GM12878 (cell line): ENCODE results near the gene MN1. TPM values are rescaled to one million over a fixed set of nuclear protein-coding genes. Genes with fewer than 3 reads are reported as not detected.

Experiments
- ATAC-seq: fragments of 200-7000 bp; cut with Tn5 transposase; 3 replicates; pipeline ENCODE4 v1.9.1; 2020; ENCODE audit warnings: mild to moderate bottlenecking, moderate library complexity
- BruUV-seq: library from RNA; stranded (reverse); fragments of 400-500 nt; replicated peaks from 2 replicates; lab custom pipeline; 2021; lab: Mats Ljungman, UMichigan
- CTCF ChIA-PET: fragments of 300-600 bp; sonication (Branson Sonifier 250); formaldehyde crosslinking; extraction: SDS; loops from one replicate; lab custom pipeline; 2021; ENCODE audit warnings: inconsistent platforms; lab: Yijun Ruan, JAX
- POLR2A ChIA-PET: fragments of 350-600 bp; formaldehyde crosslinking; extraction: SDS; loops from one replicate; lab custom pipeline; 2021; ENCODE audit warnings: inconsistent platforms; lab: Charles Lee
- RAD21 ChIA-PET: fragments of 300-600 bp; sonication (Branson Sonifier 250); formaldehyde crosslinking; loops from one replicate; lab custom pipeline; 2023; ENCODE audit warnings: antibody characterized with exemption; ENCODE audit not compliant: unreplicated experiment; lab: Charles Lee
- SMC1A ChIA-PET: fragments of 300-600 bp; sonication (Branson Sonifier 250); formaldehyde crosslinking; loops from one replicate; lab custom pipeline; 2023; ENCODE audit not compliant: unreplicated experiment, uncharacterized antibody; lab: Charles Lee
- DNase-seq: peaks from one replicate; pipeline ENCODE4 v3.0.0-alpha.2; 2011; ENCODE audit warnings: low read depth, low spot score
- FAIRE-seq: peaks from 3 replicates; lab custom pipeline; 2011; peaks lifted over from hg19 to GRCh38; lab: Jason Lieb, UNC
- H2AFZ ChIP-seq: 2 replicates; pipeline ENCODE4 v1.6.0; 2011; ENCODE audit warnings: low read depth, low read length, control low read depth; ENCODE audit not compliant: control insufficient read depth
- H3K27ac ChIP-seq: 2 replicates; pipeline ENCODE4 v1.5.1; 2011; ENCODE audit warnings: control low read depth; ENCODE audit not compliant: control insufficient read depth, insufficient read depth
- H3K27me3 ChIP-seq, 2 experiments: replicated peaks in 1 of 2; 2 replicates each; pipeline versions ENCODE4 v1.6.0 to v1.6.1; 2011; ENCODE audit warnings: low read length in 1 of 2; ENCODE audit not compliant: control insufficient read depth in 2 of 2, insufficient read depth in 2 of 2
- H3K36me3 ChIP-seq, 2 experiments: 2 replicates each; pipeline ENCODE4 v1.5.1; 2011; ENCODE audit warnings: low read length in 1 of 2; ENCODE audit not compliant: control insufficient read depth in 2 of 2, insufficient read depth in 2 of 2
- H3K4me1 ChIP-seq: 2 replicates; pipeline ENCODE4 v1.6.1; 2011; ENCODE audit warnings: mild to moderate bottlenecking, low read length, moderate library complexity, mixed read lengths; ENCODE audit not compliant: control insufficient read depth, insufficient read depth
- H3K4me2 ChIP-seq: 2 replicates; pipeline ENCODE4 v1.6.0; 2011; ENCODE audit warnings: control low read depth; ENCODE audit not compliant: control insufficient read depth, insufficient read depth
- H3K4me3 ChIP-seq: fragments of 200-600 bp; sonication (generic); 2 replicates; pipeline ENCODE4 v1.5.1; 2016
- H3K79me2 ChIP-seq: 2 replicates; pipeline ENCODE4 v1.6.0; 2011; ENCODE audit warnings: low read length; ENCODE audit not compliant: control insufficient read depth, insufficient read depth
- H3K9ac ChIP-seq: 2 replicates; pipeline ENCODE4 v1.8.0; 2011; ENCODE audit warnings: low read length, control low read depth, mixed read lengths; ENCODE audit not compliant: control insufficient read depth, insufficient read depth
- H3K9me3 ChIP-seq: replicated peaks from 3 replicates; pipeline ENCODE4 v1.5.1; 2011; ENCODE audit warnings: mild to moderate bottlenecking, low read length; ENCODE audit not compliant: control insufficient read depth, insufficient read depth
- H4K20me1 ChIP-seq: 2 replicates; pipeline ENCODE4 v1.6.0; 2011; ENCODE audit not compliant: control insufficient read depth, insufficient read depth
- CBX3 ChIP-seq: fragments of 200-600 bp; sonication (generic); IDR thresholded peaks from 2 replicates; pipeline ENCODE4 v1.6.1; 2016; ENCODE audit warnings: low read depth, borderline replicate concordance
- EP300 ChIP-seq, 2 experiments: fragments of 150-350 bp in 1 of 2; IDR thresholded peaks; 2 replicates each; pipeline ENCODE4 v1.6.1; 2011 to 2012; ENCODE audit warnings: low read depth in 2 of 2, low read length in 2 of 2, borderline replicate concordance in 1 of 2, improper control_type of control experiment in 1 of 2, inconsistent platforms in 1 of 2; ENCODE audit not compliant: control insufficient read depth in 1 of 2
- MAX ChIP-seq: IDR thresholded peaks from 2 replicates; pipeline ENCODE4 v1.6.1; 2012; ENCODE audit warnings: low read depth, low read length, improper control_type of control experiment
- NBN ChIP-seq: fragments of 450-650 bp; IDR thresholded peaks from 2 replicates; pipeline ENCODE4 v1.6.1; 2016
- RFX5 ChIP-seq: IDR thresholded peaks from 2 replicates; pipeline ENCODE4 v1.6.1; 2011; ENCODE audit warnings: low read depth, low read length, improper control_type of control experiment
- RUNX3 ChIP-seq: IDR thresholded peaks from 2 replicates; pipeline ENCODE4 v1.6.1; 2012; ENCODE audit warnings: low read length, inconsistent platforms
- SIN3A ChIP-seq: IDR thresholded peaks from 2 replicates; pipeline ENCODE4 v1.6.1; 2012; ENCODE audit warnings: low read depth, low read length, improper control_type of control experiment
- SP1 ChIP-seq: IDR thresholded peaks from one replicate; pipeline ENCODE4 v1.6.1; 2011; ENCODE audit warnings: low read depth, low read length
- SUPT20H ChIP-seq: IDR thresholded peaks from 2 replicates; pipeline ENCODE4 v1.6.1; 2011; ENCODE audit warnings: low read depth, mild to moderate bottlenecking, low read length, moderate library complexity, borderline replicate concordance; ENCODE audit not compliant: control insufficient read depth
- ZBTB4 ChIP-seq: fragments of 450-650 bp; formaldehyde crosslinking; IDR thresholded peaks from 2 replicates; pipeline ENCODE4 v1.4.0; 2022; ENCODE audit warnings: mild to moderate bottlenecking, moderate library complexity
- ZNF217 ChIP-seq: fragments of 450-650 bp; IDR thresholded peaks from 2 replicates; pipeline ENCODE4 v1.6.1; 2017; ENCODE audit warnings: antibody characterized with exemption, mild to moderate bottlenecking
- ZNF384 ChIP-seq: IDR thresholded peaks from 2 replicates; pipeline ENCODE4 v1.6.1; 2012; ENCODE audit warnings: low read depth, mild to moderate bottlenecking, low read length, improper control_type of control experiment, borderline replicate concordance
- ZNF622 ChIP-seq: fragments of 450-650 bp; IDR thresholded peaks from 2 replicates; pipeline ENCODE4 v1.6.1; 2017; ENCODE audit warnings: mild to moderate bottlenecking, inconsistent platforms
- WGBS: methylation state at CpG from one replicate; pipeline ENCODE4 v1.1.6; 2016; ENCODE audit warnings: low lambda C conversion rate; ENCODE audit not compliant: insufficient replicate concordance, insufficient coverage; ENCODE audit errors: missing lambda C conversion rate; 5-methylcytosine and 5-hydroxymethylcytosine counted together
- in situ Hi-C: fragments of 300-500 bp; cut with MboI; formaldehyde crosslinking; loops from 9 replicates; pipeline ENCODE4 v1.14.3; 2018; ENCODE audit warnings: mixed read lengths
- intact Hi-C: fragments of 100-400 bp; cut with micrococcal nuclease; formaldehyde crosslinking; loops from one replicate; pipeline ENCODE4 v1.14.2; 2022; ENCODE audit not compliant: unreplicated experiment
- polyA plus RNA-seq, 11 experiments: library from polyadenylated mRNA; depleted of rRNA in 4 of 11; unstranded in 6 of 11; stranded (reverse) in 5 of 11; fragments of >200 nt; fragmentation: Nextera tagmentation in 4 of 11; fragmentation: Illumina TruSeq in 1 of 11; extraction: Ambion mirVana in 4 of 11; extraction: Trizol in 1 of 11; gene quantifications; 1 replicate in 1 of 11; 2 replicates in 10 of 11; pipeline versions ENCODE4 v1.2.1 to v1.2.3, GENCODE V29; 2011 to 2016; ENCODE audit warnings: inconsistent platforms in 2 of 11, missing spikeins in 2 of 11, low read depth in 1 of 11
- total RNA-seq, 4 experiments: library from RNA; depleted of rRNA in 3 of 4; stranded (reverse); fragments of >200 nt in 3 of 4; fragmentation: Illumina TruSeq in 1 of 4; extraction: Trizol in 1 of 4; gene quantifications; 2 replicates each; pipeline versions ENCODE4 v1.2.1 to v1.2.3, GENCODE V29; 2013 to 2021
- TF ChIP-seq, protein P1 (sequence below): IDR thresholded peaks from 2 replicates; pipeline ENCODE4 v1.6.1; 2011; ENCODE audit warnings: low read depth, low read length, improper control_type of control experiment, borderline replicate concordance
- TF ChIP-seq, protein P2 (sequence below), 3 experiments: IDR thresholded peaks in 2 of 3; conservative IDR thresholded peaks in 1 of 3; 2 replicates each; pipeline ENCODE4 v1.5.1; 2011; ENCODE audit warnings: low read depth in 3 of 3, low read length in 3 of 3, mild to moderate bottlenecking in 3 of 3, control low read depth in 2 of 3, moderate library complexity in 2 of 3, inconsistent platforms in 1 of 3, mixed read lengths in 1 of 3; ENCODE audit not compliant: control insufficient read depth in 2 of 3, insufficient read depth in 1 of 3; ENCODE audit errors: extremely low read depth in 1 of 3

Gene MN1
- total and polyA plus RNA-seq, 10 of the 15 experiments (the other 5 are each of a cell fraction or from before 2014, with no cell fraction given) = under 0.01 to 0.24 (median 0.03) TPM; not detected in 3

DNA sequence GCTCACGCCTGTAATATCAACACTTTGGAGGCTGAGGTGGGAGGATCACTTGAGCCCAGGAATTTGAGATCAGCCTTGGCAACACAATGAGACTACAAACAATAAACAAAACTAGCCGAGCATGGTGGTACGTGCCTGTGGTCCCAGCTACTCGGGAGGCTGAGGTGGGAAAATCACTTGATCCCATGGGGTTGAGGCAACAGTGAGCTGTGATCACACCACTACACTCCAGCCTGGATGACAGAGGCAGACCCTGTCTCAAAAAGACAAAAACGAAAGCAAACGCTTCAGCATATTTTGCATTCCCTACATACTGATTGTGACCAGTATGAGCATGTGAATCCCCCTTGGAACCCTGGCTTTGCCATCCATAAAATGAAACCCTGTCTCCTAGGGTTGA is 33.9 kb upstream of the MN1 start:
- no peak for DNase-seq
- ChIA-PET CTCF (no interaction called here), RAD21 (no interaction called here), SMC1A (no interaction called here), POLR2A (no interaction called here)
- no peak overlapping the region for H3K4me2 ChIP-seq
- H2AFZ ChIP-seq = no peak overlapping the region
- H3K9ac ChIP-seq = no peak overlapping the region
- intact Hi-C loops = no loop called here
- no peak overlapping the region for H3K4me3 ChIP-seq
- WGBS = 74% methylated on average over 6 of the region's 6 CpGs
- H3K4me1 ChIP-seq = no peaks in the 10 kb centered on the region
- in situ Hi-C loops = no loop called here
- no peaks in the 10 kb centered on the region for H4K20me1 ChIP-seq
- no peaks in the 10 kb centered on the region for H3K27me3 ChIP-seq
- BruUV-seq = no TSS peak
- no peak for FAIRE-seq
- TF ChIP-seq ZNF217 (no peak), NBN (no peak), ZNF622 (no peak), SIN3A (no peak), ZBTB4 (CRISPR knock-in tag) (no peak), RUNX3 (no peak), SUPT20H (no peak), ZNF384 (no peak), MAX (no peak), SP1 (no peak), CBX3 (no peak), EP300 (IDR thresholded peaks at IDR 0.05; ENCODE audit: borderline replicate concordance in 1 of 2, control insufficient read depth in 1 of 2, low read depth in 2 of 2, low read length in 2 of 2) (no peak), RFX5 (no peak)
- TF ChIP-seq, protein P1, sequence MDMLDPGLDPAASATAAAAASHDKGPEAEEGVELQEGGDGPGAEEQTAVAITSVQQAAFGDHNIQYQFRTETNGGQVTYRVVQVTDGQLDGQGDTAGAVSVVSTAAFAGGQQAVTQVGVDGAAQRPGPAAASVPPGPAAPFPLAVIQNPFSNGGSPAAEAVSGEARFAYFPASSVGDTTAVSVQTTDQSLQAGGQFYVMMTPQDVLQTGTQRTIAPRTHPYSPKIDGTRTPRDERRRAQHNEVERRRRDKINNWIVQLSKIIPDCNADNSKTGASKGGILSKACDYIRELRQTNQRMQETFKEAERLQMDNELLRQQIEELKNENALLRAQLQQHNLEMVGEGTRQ = no peak
- TF ChIP-seq, protein P2, sequence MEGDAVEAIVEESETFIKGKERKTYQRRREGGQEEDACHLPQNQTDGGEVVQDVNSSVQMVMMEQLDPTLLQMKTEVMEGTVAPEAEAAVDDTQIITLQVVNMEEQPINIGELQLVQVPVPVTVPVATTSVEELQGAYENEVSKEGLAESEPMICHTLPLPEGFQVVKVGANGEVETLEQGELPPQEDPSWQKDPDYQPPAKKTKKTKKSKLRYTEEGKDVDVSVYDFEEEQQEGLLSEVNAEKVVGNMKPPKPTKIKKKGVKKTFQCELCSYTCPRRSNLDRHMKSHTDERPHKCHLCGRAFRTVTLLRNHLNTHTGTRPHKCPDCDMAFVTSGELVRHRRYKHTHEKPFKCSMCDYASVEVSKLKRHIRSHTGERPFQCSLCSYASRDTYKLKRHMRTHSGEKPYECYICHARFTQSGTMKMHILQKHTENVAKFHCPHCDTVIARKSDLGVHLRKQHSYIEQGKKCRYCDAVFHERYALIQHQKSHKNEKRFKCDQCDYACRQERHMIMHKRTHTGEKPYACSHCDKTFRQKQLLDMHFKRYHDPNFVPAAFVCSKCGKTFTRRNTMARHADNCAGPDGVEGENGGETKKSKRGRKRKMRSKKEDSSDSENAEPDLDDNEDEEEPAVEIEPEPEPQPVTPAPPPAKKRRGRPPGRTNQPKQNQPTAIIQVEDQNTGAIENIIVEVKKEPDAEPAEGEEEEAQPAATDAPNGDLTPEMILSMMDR (IDR thresholded peaks at IDR 0.05 in 2 of 3, conservative IDR thresholded peaks at IDR 0.05 in 1 of 3; ENCODE audit: control insufficient read depth in 2 of 3, extremely low read depth in 1 of 3, insufficient read depth in 1 of 3, low read depth in 3 of 3, low read length in 3 of 3) = no peak
- H3K9me3 ChIP-seq = no peaks in the 10 kb centered on the region
- ATAC-seq = no peak
- H3K79me2 ChIP-seq = no peaks in the 10 kb centered on the region
- no peak overlapping the region for H3K27ac ChIP-seq
- no peaks in the 10 kb centered on the region for H3K36me3 ChIP-seq
